SK-N-SH (cell line): ENCODE data around the gene TGFA. TPM values are rescaled to one million over a fixed set of nuclear protein-coding genes. Genes with fewer than 3 reads are reported as not detected.

Experiments
- CTCF ChIA-PET: fragments of 300-600, 350-600 bp; formaldehyde crosslinking; extraction: SDS; loops from one replicate; lab custom pipeline; 2021; lab: Yijun Ruan, JAX
- POLR2A ChIA-PET: fragments of 350-600 bp; sonication (Branson Sonifier 250); formaldehyde crosslinking; extraction: SDS; loops from one replicate; lab custom pipeline; 2020; ENCODE audit warnings: antibody characterized with exemption, inconsistent platforms; lab: Yijun Ruan, JAX
- DNase-seq: peaks from one replicate; pipeline ENCODE4 v3.0.0; 2012
- H2AFZ ChIP-seq: fragments of 200-600 bp; sonication (generic); 2 replicates; pipeline ENCODE4 v1.8.1; 2016; ENCODE audit warnings: antibody characterized with exemption, mild to moderate bottlenecking, low read depth
- H3F3A ChIP-seq: fragments of 200-600 bp; sonication (generic); replicated peaks from 2 replicates; pipeline ENCODE3; 2016; ENCODE audit warnings: antibody characterized with exemption, mild to moderate bottlenecking; ENCODE audit not compliant: insufficient read depth
- H3K27ac ChIP-seq, 2 experiments: fragments of 200-500 bp in 1 of 2; fragments of 200-600 bp in 1 of 2; sonication (Bioruptor generic) in 1 of 2; sonication (generic), shearing (Covaris generic) in 1 of 2; 2 replicates each; pipeline versions ENCODE4 v1.5.1 to v1.6.1; 2014 to 2016; ENCODE audit warnings: low read depth in 2 of 2, inconsistent platforms in 1 of 2, low read length in 1 of 2, mild to moderate bottlenecking in 1 of 2, mixed read lengths in 1 of 2
- H3K27me3 ChIP-seq: fragments of 200-600 bp; sonication (generic), shearing (Covaris generic); 2 replicates; pipeline ENCODE4 v1.6.1; 2016; ENCODE audit warnings: mixed run types; ENCODE audit not compliant: insufficient read depth
- H3K36me3 ChIP-seq, 2 experiments: fragments of 200-500 bp in 1 of 2; fragments of 200-600 bp in 1 of 2; sonication (Bioruptor generic) in 1 of 2; sonication (generic) in 1 of 2; replicated peaks in 1 of 2; 2 replicates each; pipeline versions ENCODE3 to v1.5.1; 2014 to 2016; ENCODE audit warnings: low read length in 1 of 2, mild to moderate bottlenecking in 1 of 2; ENCODE audit not compliant: insufficient read depth in 2 of 2, control insufficient read depth in 1 of 2
- H3K4me1 ChIP-seq, 2 experiments: fragments of 200-500 bp in 1 of 2; fragments of 200-600 bp in 1 of 2; sonication (Bioruptor generic) in 1 of 2; sonication (generic), shearing (Covaris generic) in 1 of 2; 2 replicates each; pipeline versions ENCODE4 v1.5.1 to v1.6.1; 2014 to 2016; ENCODE audit warnings: low read depth in 1 of 2, low read length in 1 of 2, mixed run types in 1 of 2; ENCODE audit not compliant: insufficient read depth in 2 of 2, control insufficient read depth in 1 of 2
- H3K4me2 ChIP-seq: fragments of 200-600 bp; sonication (generic), shearing (Covaris generic); 2 replicates; pipeline ENCODE4 v1.6.1; 2017; ENCODE audit warnings: mixed run types
- H3K4me3 ChIP-seq, 2 experiments: fragments of 200-500 bp in 1 of 2; fragments of 200-600 bp in 1 of 2; sonication (Bioruptor generic) in 1 of 2; sonication (generic), shearing (Covaris generic) in 1 of 2; 2 replicates each; pipeline versions ENCODE4 v1.5.1 to v1.8.1; 2014 to 2016; ENCODE audit warnings: low read depth in 2 of 2, inconsistent platforms in 1 of 2, low read length in 1 of 2, mild to moderate bottlenecking in 1 of 2, mixed read lengths in 1 of 2, moderate library complexity in 1 of 2
- H3K79me2 ChIP-seq: fragments of 200-600 bp; sonication (generic); 2 replicates; pipeline ENCODE4 v1.8.1; 2017; ENCODE audit warnings: mild to moderate bottlenecking; ENCODE audit not compliant: insufficient read depth
- H3K9ac ChIP-seq: fragments of 200-600 bp; sonication (generic); 2 replicates; pipeline ENCODE4 v1.6.1; 2017; ENCODE audit warnings: mixed run types
- H3K9me2 ChIP-seq: fragments of 200-600 bp; sonication (generic); 2 replicates; pipeline ENCODE4 v1.6.1; 2017; ENCODE audit warnings: mixed run types
- H3K9me3 ChIP-seq: fragments of 200-600 bp; sonication (generic); 2 replicates; pipeline ENCODE4 v1.6.1; 2017; ENCODE audit warnings: mixed run types, mild to moderate bottlenecking, moderate library complexity
- H4K20me1 ChIP-seq: fragments of 200-600 bp; sonication (generic); 2 replicates; pipeline ENCODE4 v1.6.1; 2017; ENCODE audit warnings: mild to moderate bottlenecking, mixed run types; ENCODE audit not compliant: insufficient read depth
- CHD2 ChIP-seq: fragments of 150-350 bp; IDR thresholded peaks from 2 replicates; pipeline ENCODE4 v1.6.1; 2018; ENCODE audit warnings: low read length; ENCODE audit not compliant: partially characterized antibody
- JUND ChIP-seq: IDR thresholded peaks from 2 replicates; pipeline ENCODE4 v1.4.0; 2012
- MEF2A ChIP-seq: IDR thresholded peaks from 2 replicates; pipeline ENCODE4 v1.4.0; 2012; ENCODE audit warnings: low read depth, borderline replicate concordance
- POLR2AphosphoS5 ChIP-seq: IDR thresholded peaks from 2 replicates; pipeline ENCODE4 v1.6.1; 2012; ENCODE audit warnings: low read depth, low read length
- REST ChIP-seq: IDR thresholded peaks from 2 replicates; pipeline ENCODE4 v1.6.1; 2012; ENCODE audit warnings: mild to moderate bottlenecking, low read depth, low read length, moderate library complexity
- SIN3A ChIP-seq: IDR thresholded peaks from 2 replicates; pipeline ENCODE4 v1.6.1; 2012; ENCODE audit warnings: low read depth, mild to moderate bottlenecking, low read length, moderate library complexity, borderline replicate concordance
- TCF12 ChIP-seq: IDR thresholded peaks from 2 replicates; pipeline ENCODE4 v1.4.0; 2012
- USF1 ChIP-seq: IDR thresholded peaks from 2 replicates; pipeline ENCODE4 v1.4.0; 2012; ENCODE audit warnings: low read depth, borderline replicate concordance
- WGBS: methylation state at CpG from one replicate; pipeline ENCODE4 v1.1.6; 2017; ENCODE audit warnings: low lambda C conversion rate; 5-methylcytosine and 5-hydroxymethylcytosine counted together
- polyA plus RNA-seq, 3 experiments: library from polyadenylated mRNA; depleted of rRNA; stranded (reverse); fragments of >200 nt; gene quantifications; 2 replicates each; pipeline ENCODE4 v1.2.3, GENCODE V29; 2012
- TF ChIP-seq, protein P1 (sequence below): IDR thresholded peaks from 2 replicates; pipeline ENCODE4 v1.4.0; 2012; ENCODE audit warnings: low read depth, borderline replicate concordance
- TF ChIP-seq, protein P2 (sequence below): fragments of 150-350 bp; IDR thresholded peaks from 2 replicates; pipeline ENCODE4 v1.6.1; 2016; ENCODE audit warnings: mild to moderate bottlenecking, low read depth, low read length
- TF ChIP-seq, protein P3 (sequence below): fragments of 200-600 bp; sonication (generic); IDR thresholded peaks from 2 replicates; pipeline ENCODE4 v1.6.1; 2017; ENCODE audit warnings: antibody characterized with exemption, mild to moderate bottlenecking, moderate library complexity

TGFA gene
- polyA plus RNA-seq, 1 of the 3 experiments (the other 2 are of a cell fraction) = not detected

DNA sequence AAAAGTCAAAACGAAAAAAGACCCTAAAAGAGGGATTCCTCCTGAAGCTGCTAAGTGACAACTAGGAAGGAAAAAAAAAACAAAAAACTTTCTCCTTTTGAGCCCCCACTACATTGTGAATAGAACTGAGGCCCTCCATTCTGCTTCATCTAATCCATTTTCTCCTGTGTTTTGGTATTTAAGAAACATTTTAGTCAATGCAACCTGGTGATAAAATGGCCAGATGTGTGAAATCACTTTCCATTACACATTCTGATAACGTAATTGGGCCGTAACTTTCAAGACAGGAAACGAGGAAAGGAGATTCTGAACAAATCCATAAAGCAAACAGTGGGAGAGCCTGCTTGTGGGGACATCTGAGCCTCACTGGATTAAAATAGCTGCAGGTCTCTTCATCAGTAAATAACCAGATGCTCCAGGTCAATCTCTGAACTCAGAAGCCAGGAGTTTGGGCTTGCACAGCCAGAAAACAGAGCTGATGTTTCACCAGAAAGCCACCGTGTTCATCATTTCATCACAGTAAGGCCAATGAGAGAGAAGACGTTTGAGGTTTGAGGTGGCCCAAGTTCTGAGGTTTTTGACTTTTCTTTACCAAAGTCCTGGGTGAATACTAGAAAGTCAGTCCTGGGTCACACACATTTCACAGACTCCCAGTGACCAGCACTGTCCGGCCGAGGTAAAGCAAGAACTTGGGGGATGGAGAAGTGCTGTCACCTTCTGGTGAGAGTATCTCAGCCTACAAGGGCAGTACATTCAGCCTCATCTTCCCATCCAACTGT is 47.8 kb downstream of the TGFA start:
- H3F3A ChIP-seq = no peaks in the 10 kb centered on the region
- TF ChIP-seq, protein P1, sequence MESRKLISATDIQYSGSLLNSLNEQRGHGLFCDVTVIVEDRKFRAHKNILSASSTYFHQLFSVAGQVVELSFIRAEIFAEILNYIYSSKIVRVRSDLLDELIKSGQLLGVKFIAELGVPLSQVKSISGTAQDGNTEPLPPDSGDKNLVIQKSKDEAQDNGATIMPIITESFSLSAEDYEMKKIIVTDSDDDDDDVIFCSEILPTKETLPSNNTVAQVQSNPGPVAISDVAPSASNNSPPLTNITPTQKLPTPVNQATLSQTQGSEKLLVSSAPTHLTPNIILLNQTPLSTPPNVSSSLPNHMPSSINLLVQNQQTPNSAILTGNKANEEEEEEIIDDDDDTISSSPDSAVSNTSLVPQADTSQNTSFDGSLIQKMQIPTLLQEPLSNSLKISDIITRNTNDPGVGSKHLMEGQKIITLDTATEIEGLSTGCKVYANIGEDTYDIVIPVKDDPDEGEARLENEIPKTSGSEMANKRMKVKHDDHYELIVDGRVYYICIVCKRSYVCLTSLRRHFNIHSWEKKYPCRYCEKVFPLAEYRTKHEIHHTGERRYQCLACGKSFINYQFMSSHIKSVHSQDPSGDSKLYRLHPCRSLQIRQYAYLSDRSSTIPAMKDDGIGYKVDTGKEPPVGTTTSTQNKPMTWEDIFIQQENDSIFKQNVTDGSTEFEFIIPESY = no peak
- TF ChIP-seq JUND (no peak), TCF12 (no peak), CHD2 (no peak), SIN3A (no peak)
- TF ChIP-seq, all 33 proteins: peak for 0
- WGBS = 64% methylated on average over 8 of the region's 8 CpGs
- no peak overlapping the region for H3K4me2 ChIP-seq
- no peaks in the 10 kb centered on the region; a peak in 1 of 4 replicates for H3K4me1 ChIP-seq
- no peak overlapping the region for H3K9ac ChIP-seq
- ChIA-PET POLR2A (no interaction called here), CTCF (interaction anchor here (1.1 kb wide), 1 partner anchor 164 kb away, joined by 3 read pairs; no protein-coding TSS in a partner anchor)
- no peaks in the 10 kb centered on the region; the same call in 1 of the 2 replicates for H3K27me3 ChIP-seq
- H3K4me3 ChIP-seq = no peak overlapping the region
- no peak for DNase-seq
- no peaks in the 10 kb centered on the region for H3K9me2 ChIP-seq
- no peaks in the 10 kb centered on the region for H3K36me3 ChIP-seq
- H2AFZ ChIP-seq = no peak overlapping the region
- H4K20me1 ChIP-seq = no peaks in the 10 kb centered on the region
- no peaks in the 10 kb centered on the region for H3K79me2 ChIP-seq
- no peak overlapping the region for H3K27ac ChIP-seq
- no peaks in the 10 kb centered on the region for H3K9me3 ChIP-seq

DNA sequence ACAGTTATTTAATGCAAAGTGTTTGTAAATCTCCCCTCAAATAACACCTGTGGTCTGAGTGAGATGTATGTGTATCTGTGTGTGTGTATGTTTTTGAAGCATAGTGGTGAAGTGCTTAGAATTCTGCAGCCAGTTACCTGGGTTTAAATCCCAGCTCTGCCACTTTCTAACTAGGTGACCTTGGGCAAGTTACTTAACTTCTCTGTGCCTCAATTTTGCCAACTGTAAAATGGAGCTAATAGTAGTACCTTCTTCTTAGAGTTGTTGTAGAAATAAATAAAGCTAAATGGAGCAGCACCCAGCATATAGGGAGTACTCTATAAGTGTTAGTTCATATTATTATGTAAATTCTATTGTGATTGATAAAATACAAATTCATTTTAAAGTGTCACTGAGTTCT is 48.9 kb downstream of the TGFA start:
- H3K9me2 ChIP-seq = no peaks in the 10 kb centered on the region
- H3K4me3 ChIP-seq = no peak overlapping the region
- no peaks in the 10 kb centered on the region for H3K36me3 ChIP-seq
- ChIA-PET POLR2A (no interaction called here), CTCF (interaction anchor here (0.7 kb wide), 1 partner anchor 263 kb away, joined by 3 read pairs; the partner anchor contains the start of gene ADD2)
- H3K79me2 ChIP-seq = no peaks in the 10 kb centered on the region
- H4K20me1 ChIP-seq = no peaks in the 10 kb centered on the region
- H3K9me3 ChIP-seq = no peaks in the 10 kb centered on the region
- no peaks in the 10 kb centered on the region for H3F3A ChIP-seq
- DNase-seq = no peak
- H3K4me1 ChIP-seq = no peaks in the 10 kb centered on the region; a peak in 1 of 4 replicates
- H3K27ac ChIP-seq = no peak overlapping the region
- no peak overlapping the region for H3K4me2 ChIP-seq
- no peak overlapping the region for H3K9ac ChIP-seq
- no peak overlapping the region for H2AFZ ChIP-seq
- TF ChIP-seq, protein P2, sequence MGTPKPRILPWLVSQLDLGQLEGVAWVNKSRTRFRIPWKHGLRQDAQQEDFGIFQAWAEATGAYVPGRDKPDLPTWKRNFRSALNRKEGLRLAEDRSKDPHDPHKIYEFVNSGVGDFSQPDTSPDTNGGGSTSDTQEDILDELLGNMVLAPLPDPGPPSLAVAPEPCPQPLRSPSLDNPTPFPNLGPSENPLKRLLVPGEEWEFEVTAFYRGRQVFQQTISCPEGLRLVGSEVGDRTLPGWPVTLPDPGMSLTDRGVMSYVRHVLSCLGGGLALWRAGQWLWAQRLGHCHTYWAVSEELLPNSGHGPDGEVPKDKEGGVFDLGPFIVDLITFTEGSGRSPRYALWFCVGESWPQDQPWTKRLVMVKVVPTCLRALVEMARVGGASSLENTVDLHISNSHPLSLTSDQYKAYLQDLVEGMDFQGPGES = no peak
- no peak for TF ChIP-seq USF1
- no peak for TF ChIP-seq MEF2A
- no peak for TF ChIP-seq POLR2AphosphoS5
- no peak for TF ChIP-seq REST
- TF ChIP-seq, protein P3, sequence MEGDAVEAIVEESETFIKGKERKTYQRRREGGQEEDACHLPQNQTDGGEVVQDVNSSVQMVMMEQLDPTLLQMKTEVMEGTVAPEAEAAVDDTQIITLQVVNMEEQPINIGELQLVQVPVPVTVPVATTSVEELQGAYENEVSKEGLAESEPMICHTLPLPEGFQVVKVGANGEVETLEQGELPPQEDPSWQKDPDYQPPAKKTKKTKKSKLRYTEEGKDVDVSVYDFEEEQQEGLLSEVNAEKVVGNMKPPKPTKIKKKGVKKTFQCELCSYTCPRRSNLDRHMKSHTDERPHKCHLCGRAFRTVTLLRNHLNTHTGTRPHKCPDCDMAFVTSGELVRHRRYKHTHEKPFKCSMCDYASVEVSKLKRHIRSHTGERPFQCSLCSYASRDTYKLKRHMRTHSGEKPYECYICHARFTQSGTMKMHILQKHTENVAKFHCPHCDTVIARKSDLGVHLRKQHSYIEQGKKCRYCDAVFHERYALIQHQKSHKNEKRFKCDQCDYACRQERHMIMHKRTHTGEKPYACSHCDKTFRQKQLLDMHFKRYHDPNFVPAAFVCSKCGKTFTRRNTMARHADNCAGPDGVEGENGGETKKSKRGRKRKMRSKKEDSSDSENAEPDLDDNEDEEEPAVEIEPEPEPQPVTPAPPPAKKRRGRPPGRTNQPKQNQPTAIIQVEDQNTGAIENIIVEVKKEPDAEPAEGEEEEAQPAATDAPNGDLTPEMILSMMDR = no peak
- TF ChIP-seq, all 33 proteins: peak for 0
- H3K27me3 ChIP-seq = no peaks in the 10 kb centered on the region; the same call in 1 of the 2 replicates
